GM18526 (cell line): ENCODE data around the gene ABCB8.

Source experiments
- POLR2A ChIP-seq: IDR thresholded peaks from 3 replicates; pipeline ENCODE4 v1.6.1; 2011; ENCODE audit not compliant: insufficient read length; ENCODE audit errors: extremely low read depth

Gene ABCB8

DNA sequence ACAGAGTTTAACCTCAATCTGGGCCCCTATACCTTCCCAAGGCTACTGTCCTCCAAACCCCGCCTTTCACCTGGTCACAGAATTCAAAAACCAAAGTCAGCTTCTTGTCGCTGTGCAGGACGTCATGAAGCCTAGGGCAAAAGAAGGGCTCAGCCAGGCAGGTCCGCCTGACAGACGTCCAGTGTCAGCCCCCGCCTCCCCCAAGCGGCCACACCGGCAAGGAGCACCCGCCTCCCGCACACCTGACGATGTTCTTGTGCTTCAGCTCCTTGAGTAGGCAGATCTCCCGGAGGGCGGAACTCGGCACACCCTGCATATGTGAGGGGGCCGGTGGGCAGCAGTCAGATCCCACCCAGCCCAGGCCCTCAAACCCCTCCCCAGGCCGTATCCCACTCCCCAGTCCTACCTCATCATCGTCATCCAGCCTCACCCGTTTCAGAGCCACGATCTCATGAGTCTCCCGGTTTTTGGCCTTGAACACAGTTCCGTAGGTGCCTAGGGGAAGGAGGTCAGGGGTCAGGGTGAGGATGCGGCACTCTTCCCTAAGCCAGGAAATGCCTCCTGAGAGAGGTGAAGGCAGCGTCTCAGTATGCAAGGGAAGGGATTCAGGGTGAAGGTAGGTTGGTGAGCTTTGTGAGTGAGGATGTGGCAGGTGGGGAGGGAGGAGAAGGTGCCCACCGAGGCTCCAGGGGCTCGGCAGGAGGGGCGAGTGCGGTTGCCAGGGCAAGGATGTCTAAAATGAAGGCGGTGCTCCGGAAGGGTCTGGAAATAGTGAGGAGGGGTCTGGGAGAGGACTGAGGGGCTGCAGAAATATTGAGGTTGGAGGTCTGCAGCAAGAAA lies 28.6 kb downstream of the ABCB8 start:
- TF ChIP-seq POLR2A = no peak

- no peak for TF ChIP-seq POLR2A
Observed at GRCh38 chr7:151057506-151057988, 29.3 kb downstream of the ABCB8 start, which contains the start of gene CDK5. Gene CDK5 (minus strand): TSS chr7:151057897. CDS start chr7:151057848, 49 bp downstream.

DNA sequence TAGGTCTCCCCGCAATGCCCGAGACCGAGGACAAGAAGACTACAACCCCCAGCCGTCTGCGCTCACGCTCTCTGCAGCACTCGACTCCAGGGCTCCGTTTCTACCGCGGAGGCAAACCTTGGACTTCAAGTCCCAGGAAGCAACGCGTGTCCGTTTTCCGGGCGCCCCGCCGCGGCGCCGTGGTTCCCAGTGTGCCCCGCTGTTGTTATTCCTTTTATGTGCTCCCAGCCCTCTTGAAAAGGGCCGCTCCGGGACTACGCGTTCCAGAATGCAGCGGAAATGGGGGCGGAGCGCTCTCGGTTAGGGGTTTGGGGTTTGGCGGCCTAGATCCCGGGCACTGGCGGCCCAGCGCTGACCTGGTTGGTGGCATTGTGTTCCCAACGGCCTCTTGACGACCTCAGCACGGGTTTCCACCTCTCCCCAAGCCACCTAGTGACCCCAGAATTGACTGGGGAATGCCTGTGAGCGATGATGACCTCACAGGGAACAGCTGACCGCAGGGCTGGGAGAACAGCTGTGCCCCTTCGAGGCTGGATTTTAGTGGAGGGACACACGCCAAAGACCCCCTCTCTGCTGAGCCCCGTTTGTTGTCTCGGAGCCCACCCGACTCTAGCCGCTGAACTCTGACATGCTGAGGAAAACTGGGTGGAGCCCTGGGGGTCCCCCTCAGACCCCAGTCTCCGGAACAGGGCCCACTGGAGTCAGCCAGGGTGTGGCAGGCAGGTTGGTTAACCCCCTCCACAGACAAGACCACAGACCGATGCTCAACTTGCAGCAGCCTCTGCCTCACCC lies 29.9 kb downstream of the ABCB8 start:
- peak; percentile 62 for TF ChIP-seq POLR2A

GRCh38 chr7:151058781-151059366 lies 30.6 kb downstream of the ABCB8 start:
- no peak for TF ChIP-seq POLR2A

DNA sequence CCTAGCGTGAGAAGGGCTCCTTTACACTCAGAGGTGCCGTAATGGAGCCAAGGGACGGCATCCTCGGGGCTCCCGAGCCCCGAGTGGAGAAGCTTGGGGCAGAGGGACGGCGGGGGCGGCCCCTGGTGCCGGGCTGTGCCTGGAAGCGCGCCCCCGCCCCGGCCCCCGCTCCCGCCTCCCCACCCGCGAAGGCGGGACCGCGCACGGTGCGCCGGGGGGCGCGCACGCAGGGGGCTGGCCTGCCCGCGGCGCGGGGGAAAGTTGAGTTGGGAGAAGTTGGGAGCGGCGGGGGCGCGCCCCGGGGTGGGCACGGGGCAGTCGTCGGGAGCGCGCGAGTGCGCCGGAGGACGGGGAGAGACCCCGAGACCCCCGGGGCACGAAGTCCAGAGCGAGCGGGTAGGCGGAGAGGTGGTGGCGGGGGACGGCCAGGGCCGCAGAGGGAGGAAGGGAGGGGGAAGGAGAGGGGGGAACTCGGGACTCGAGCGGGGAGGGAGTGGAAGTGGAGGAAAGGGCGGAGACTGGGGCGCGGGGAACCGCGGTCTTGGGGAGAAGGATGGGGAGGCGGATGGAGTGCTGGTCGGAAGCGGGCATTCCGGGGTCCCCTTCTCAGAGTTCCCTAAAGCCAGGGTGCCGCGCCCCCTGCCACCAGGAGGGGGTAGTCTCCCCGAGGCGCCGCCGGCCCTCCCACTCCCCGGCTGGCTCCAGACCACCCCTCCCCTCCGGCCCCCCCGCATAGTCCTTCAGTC lies 31.3 kb downstream of the ABCB8 start, which contains the start of gene SLC4A2:
SLC4A2 (plus strand) TSS at position 223 of the 746 bp plus-strand sequence. CDS start 2,399 bp downstream, outside the sequence.
- TF ChIP-seq POLR2A = peak; percentile 55

- no peak for TF ChIP-seq POLR2A
Observed at GRCh38 chr7:151060113-151060415, 31.8 kb downstream of the ABCB8 start.

DNA sequence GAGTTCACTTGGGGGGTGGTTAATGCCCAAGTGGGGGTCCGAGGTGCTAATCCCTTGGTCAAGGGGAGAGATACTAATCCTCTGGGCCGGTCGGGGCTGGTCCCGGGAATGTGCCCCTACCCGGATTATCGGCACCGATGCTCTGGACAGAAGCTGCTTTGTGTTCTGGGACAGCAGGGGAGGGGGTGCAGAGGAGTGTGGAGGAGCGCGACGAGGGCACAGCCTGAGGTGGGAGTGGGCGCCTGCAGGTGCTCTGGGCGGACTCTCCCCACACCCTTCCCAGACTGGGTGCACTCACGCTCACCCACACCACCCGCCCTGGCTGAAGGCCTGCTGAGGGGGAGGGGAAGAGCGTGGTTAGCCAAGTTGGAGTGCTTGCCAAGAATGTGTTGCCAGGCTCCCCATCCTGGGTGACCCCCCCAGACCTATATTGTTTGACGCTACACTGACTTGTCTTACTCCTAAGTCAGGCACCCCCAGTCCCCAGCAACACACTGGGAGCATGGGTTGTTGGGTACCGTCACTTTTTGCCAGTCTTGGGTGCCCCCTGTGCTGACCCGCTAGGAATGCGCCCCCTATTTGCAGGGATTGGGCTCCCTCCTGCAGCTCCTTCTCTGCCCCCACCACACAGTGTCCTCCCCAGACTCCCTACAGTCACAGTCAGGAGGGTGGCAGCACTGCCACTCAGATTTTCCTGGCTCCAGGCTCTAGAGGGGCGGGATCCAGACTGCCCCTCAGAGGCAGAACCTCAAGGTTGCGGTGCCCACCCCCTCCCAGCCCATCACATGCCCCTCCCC lies 32.4 kb downstream of the ABCB8 start:
- TF ChIP-seq POLR2A = no peak

DNA sequence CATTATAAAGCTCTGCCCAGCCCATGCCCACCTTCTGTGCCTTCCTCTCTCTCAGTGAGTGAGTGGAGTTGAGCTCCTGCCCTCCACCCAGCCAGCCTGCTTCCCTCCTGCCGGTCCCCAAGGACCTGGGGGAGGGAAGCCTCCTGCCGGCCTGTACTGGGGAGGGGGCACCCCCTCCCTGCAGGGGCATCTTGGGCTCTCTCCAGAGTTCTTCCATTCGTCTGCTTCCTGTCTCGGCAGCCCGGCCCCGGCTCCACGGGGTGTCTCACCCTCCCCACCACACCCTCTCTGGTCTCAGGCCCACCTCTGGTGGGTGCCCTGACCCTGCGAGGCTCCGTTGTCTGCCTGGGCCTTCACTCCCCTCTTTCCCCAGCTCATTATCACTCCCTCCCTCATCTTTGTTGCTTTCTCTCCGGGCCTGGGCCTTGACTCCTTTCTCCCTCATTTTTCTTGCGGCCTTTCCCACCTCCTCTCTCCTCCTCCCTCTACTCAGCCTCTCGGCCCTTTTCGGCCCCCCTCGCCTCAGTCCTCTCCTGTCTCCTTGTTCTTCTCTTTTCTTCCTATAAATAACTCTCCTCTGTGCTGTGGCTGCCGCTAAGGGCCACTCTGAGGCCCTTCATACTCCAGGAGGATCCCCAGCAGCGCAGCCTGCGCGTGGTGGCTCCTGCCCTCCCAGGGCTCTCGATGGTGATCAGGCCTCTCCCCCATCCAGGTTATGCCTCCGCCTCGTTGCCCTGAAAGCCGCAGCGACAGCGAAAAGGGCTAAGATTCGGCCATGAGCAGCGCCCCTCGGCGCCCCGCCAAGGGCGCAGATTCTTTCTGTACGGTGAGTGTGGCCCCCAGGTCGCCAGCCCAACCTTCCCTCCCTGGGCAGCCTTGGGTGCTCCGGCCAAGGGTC lies 33.2 kb downstream of the ABCB8 start:
- no peak for TF ChIP-seq POLR2A

- TF ChIP-seq POLR2A = no peak
Observed at GRCh38 chr7:151062111-151062398, 33.8 kb downstream of the ABCB8 start.

- no peak for TF ChIP-seq POLR2A
Observed at GRCh38 chr7:151062399-151063211, 34.4 kb downstream of the ABCB8 start.

DNA sequence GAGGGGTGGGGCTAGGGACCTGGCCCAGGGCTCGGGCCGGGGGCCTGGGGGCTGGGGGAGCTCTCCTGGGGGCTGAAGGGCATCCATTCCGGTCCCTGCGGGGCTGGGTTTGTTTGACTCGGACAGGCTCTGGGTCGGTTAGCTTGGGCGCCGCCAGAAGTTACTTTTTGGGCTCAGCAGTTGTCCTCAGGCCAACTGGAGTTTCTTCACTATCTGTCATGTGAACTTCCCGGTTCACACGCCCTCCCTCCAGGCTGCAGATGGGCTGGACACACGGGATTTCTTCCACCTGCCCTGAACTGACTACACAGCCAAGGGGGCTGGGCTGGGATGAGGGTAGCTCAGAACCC lies 34.9 kb downstream of the ABCB8 start:
- no peak for TF ChIP-seq POLR2A

- TF ChIP-seq POLR2A = no peak
Observed at GRCh38 chr7:151064454-151064853, 36.2 kb downstream of the ABCB8 start.

GRCh38 chr7:151064993-151065392 lies 36.7 kb downstream of the ABCB8 start:
- TF ChIP-seq POLR2A = no peak
